Non-pigmented ciliary epithelial cell (primary cell): ENCODE measurements around the gene SHC1.
A peak's percentile ranks its signal among the peaks of the same experiment; 100 is the strongest.

Experiments
- DNase-seq: peaks from one replicate; pipeline ENCODE4 v3.0.0-alpha.2; 2010; ENCODE audit warnings: low read depth

The SHC1 gene

DNA sequence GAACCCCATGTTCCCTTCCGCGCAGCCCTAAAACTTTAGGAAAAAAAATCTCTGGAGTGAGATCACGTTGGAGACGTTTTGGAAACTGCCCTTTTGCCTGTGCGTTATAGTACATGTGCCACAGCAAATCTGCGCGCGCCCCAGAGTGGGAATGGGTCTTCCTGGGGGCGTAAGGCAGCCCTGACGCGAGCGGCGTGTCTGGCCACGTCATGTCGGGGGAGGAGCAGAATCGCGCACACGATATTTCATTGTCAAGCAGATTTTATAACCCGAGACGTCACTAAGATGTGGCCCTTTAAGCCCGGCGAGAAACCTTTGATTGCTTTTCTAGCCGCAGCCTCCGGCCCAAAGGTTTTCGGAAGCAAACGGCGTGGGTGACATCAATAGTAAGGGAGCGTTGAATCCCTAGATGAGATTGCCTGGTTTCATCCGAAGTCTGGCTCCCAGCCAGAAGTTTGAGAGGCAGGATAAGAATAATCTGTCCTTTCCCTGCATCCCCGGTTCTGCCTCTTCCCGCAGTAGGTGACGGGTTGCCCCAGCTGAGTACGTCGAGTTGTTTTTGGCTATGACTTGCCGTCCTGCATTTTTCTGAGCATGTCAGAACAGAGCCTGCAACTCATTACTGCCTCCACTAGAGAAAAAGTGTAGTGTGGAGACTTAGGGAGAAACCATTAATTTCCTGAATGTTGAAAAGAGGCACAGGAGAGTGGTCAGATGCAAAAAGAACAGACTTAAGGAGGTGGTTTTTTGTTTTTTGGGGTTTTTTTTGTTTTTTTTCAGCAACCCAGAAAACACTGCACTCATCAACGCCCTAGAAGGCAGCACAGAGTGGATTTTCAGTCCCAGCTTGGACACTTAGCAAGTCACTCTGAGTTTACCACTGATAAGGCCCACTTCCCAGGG lies 33.2 kb downstream of the SHC1 start:
- peak; percentile 83 for DNase-seq

DNA sequence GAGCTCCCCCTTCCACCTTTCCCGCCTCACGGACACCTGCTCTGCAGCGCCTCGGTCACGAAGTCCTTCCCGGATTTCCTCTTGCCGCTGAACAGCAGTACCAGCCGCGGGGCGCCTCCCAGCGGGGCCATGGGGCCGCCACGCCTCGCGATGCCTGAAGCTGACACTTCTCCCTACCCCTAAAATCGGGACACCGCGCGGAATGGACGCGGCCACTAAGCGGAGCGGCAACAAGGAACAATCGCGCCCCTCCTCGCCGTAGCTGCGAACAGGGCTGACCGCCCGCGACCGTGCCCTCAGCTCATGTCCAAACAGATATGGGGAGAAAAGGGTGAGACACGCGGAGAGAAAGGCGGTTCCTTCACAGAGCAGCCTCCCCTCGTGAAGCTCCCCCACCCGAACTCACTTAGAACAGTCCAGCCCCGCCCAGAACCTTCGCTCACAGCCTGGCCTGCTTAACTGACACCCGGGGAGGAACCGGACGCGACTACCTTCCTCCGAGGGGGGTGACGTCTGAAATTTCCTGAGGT lies 33.9 kb downstream of the SHC1 start, which contains the start of gene PMVK:
Gene PMVK (minus strand): TSS at position 165 of the 530 bp plus-strand sequence. CDS start 34 bp downstream, at position 131.
- peak; percentile 84 for DNase-seq

DNA sequence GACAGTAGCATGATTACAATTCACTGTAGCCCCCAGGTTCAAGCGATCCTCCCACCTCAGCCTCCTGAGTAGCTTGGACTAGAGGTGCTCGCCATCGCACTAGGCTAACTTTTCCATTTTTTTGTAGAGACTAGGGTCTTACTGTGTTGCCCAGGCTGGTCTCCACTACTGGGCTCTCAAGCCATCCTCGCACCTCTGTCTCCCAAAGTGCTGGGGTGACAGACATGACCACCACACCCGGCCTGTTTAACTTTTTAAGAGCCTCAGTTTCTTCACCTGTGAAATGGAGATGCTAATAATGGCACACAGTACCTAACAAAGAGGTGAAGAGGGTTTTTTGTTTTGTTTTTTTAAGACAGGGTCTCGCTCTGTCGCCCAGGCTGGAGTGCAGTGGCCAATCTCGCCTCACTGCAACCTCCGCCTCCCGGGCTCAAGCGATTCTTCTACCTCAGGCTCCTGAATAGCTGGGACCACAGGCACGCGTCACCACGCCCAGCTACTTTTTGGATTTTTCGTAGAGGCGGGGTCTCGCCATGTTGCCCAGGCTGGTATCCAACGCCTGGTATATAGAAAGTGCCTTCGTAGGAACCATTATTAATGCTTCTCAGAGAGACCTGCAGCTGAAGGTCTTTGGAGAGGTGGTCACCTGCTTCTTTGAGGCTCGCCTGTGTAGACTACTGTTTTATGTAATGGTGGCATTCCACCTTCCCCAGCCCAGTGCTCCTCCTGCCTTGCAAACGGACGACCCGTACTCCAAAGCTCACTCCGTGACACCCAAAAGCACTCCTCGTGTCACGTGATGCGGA lies 34.6 kb downstream of the SHC1 start:
- no peak for DNase-seq

DNA sequence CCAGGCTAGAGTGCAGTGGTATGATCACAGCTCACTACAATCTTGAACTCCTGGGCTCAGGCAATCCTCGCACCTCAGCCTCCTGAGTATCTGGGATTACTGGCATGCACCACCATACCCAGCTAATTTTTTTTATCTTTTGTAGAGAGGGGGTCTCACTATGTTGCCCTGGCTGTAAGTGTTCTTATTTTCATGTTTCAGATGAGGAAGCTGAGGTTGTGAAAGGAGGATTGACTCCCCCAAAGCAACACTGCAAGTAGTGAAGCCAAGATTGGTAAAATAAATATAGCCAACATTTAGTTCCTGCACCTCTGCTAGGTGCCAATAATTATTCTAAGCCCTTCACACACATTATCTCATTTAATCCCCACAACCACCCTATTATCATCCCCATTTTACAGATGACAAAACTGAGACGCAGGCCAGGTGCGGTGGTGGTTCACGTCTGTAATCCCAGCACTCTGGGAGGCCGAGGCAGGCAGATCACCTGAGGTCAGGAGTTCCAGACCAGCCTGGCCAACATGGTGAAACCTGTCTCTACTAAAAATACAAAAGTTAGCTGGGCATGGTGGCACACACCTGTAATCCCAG lies 36.1 kb downstream of the SHC1 start:
- no peak for DNase-seq

DNA sequence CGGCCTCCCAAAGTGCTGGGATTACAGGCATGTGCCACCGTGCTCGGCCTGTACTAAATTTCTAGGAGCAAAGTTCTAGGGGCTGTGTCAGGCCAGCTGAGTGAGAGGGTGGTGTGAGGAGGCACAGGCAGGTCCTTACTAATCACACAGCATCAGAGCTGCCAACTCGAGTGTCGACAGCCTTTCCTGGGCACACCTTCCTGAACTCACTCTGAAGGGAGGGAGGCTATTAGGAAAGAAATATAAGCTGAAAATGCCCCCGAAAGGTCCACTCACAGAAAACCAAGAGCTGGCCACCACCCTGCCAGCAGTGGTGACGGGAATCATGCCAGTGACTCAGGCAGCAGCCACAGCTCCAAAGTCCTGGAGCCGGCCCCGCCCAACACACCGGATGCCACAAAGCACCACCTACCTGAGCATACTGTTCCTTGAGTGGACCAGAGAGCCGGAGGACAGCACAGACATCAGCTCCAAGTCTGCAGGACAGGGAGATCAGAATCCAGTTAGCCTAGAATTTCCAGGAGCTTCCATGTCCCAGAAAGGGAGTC lies 38.5 kb downstream of the SHC1 start:
- no peak for DNase-seq

DNA sequence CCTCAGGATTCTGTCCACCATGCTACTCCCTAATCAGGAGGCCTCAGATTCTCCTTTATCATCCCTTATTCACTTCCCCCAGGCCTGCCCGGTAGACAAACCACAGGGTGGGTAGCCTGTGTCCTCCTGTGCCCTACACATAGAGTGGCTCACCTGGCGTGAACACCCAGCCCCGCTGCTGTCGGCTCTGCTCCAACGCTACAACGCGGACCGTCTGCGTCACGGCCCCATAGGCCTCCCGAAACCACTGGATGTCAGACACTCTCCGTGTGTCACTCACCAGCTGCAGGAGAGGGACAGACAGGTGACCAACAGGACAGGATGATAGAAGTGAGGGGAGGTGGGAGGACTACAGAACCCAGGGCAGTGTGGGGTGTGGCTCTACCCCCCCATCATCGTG lies 44.3 kb downstream of the SHC1 start:
- DNase-seq, result no peak

DNA sequence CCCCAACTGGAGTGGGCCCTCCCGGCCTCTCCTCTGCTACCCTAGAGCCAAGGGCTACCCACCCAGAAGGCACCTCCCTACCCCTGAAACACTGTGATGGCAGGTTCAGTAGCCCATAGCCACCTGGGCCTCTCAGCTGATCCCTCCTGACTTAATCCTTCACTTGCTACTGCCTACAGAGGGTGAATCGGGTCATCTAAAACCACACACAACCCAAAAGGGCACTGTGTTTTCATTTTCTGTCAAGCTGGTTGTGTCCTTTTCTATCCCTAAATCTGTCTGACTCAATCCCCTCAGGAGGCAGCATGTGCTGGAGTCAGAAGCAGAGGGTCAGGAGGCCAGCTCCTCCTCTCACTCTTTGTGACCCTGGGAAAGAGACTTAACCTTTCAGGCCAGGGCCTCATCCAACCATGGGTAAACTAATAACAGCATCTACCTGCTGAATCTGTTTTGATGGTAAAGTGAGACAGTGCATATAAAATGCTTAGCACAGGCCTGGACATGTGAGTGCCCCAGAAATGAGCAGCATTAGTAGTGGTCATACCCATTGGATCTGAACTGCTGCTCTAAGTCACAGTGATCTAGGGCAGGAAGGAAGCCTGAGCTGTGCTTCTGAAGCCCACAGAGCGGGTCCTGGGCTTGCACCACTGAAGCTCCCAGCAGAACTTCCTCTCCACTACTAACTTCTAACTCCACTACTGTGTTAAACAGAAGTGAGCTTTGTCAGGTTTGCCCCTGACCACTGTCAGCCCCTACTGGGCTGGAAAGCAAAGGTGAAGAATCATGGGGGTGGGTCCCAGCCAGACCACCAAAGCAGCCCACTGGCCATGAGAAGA lies 45.0 kb downstream of the SHC1 start:
- DNase-seq, result no peak

DNA sequence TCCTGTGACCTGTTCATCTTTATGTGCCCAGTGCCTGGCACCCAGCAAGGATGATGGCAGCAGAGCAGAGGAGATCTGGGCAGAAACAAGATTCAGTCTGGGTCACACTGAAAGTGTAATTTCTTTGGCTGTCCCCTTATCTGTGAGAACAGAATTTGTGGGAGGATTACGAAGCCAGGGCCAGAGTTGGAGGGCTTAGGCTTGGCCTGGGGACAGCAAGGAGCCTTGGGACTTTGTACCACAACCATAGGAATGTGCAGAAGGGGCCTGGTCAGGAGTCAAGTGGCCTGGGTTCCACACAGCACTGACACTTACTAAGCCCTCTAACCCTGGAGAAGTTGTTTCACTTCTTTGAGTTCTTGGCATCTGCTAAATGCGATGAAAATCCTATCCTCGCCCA lies 46.9 kb downstream of the SHC1 start:
- no peak for DNase-seq

DNA sequence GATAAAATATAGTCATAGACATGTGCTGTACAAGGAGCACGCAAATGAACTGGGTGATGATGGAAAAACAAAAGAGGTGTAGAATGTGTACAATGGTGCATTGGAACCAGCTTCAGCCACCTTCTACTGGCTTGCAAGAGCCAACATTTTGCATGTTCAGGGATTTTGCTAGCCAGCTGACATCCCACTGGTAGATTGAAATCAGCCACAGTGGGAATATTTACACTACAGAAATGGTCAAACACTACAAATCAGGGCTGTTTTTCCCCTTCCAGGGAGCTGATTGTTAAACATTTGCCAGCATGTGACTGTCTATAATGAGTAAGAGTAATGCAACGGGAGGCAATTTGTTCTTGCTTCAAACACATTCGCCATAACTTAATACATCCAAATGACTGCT lies 57.3 kb downstream of the SHC1 start:
- no peak for DNase-seq

DNA sequence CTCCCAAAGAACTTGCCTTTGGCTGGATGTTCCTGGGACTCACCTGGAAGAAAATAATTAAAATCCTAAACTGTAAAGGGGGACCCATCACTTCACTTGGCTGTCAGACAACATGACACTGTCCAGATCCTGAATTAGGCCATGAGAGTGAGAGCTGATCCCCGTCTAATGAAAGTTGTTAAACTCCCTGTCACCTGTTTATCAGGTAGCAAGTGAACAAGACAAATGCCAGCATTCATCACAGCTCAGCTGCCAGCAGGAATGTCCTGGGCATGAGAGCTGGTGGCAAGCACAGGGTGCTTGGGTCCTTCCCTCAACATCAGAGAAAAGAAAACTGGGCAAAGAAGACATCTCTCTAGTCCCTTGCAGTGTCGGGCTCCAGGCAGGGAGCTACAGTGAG lies 57.8 kb downstream of the SHC1 start:
- no peak for DNase-seq
